Motor neuron (in vitro differentiated cells): ENCODE measurements around the gene NFKB2. TPM values are rescaled to one million over a fixed set of nuclear protein-coding genes. Genes with fewer than 3 reads are reported as not detected.
A peak's percentile ranks its signal among the peaks of the same experiment; 100 is the strongest.

Experiments
- ATAC-seq, 8 experiments: fragments of 200-7000 bp; cut with Tn5 transposase; replicated peaks in 6 of 8; 2 replicates each; pipeline ENCODE4 v1.8.0; 2021; ENCODE audit warnings: mild to moderate bottlenecking in 8 of 8, moderate library complexity in 8 of 8
- H3K27ac ChIP-seq, 2 donors: fragments of 250-450 bp; sonication (Bioruptor Pico); 2 replicates each; pipeline ENCODE4 v1.9.0; 2021; ENCODE audit warnings: antibody characterized with exemption in 2 of 2, mild to moderate bottlenecking in 2 of 2, moderate library complexity in 1 of 2
- H3K4me1 ChIP-seq, 2 donors: fragments of 250-450 bp; sonication (Bioruptor Pico); replicated peaks in 1 of 2; 2 replicates each; pipeline ENCODE4 v1.6.1; 2021; ENCODE audit warnings: antibody characterized with exemption in 2 of 2, mild to moderate bottlenecking in 2 of 2, moderate library complexity in 1 of 2
- H3K4me3 ChIP-seq, 5 donors: fragments of 250-450 bp; sonication (Bioruptor Pico); 2 replicates each; pipeline ENCODE4 v1.9.0; 2021; ENCODE audit warnings: antibody characterized with exemption in 5 of 5, mild to moderate bottlenecking in 5 of 5, moderate library complexity in 4 of 5
- WGBS, 10 experiments: fragments of 450-650 bp; shearing (Covaris generic); methylation state at CpG; one replicate each; pipeline ENCODE4 v1.0.0; 2022; 5-methylcytosine and 5-hydroxymethylcytosine counted together
- in situ Hi-C, 9 experiments: fragments of 400-800 bp; cut with MboI; loops; one replicate each; pipeline ENCODE4 v1.15.0; 2021; ENCODE audit warnings: low sequenced_read_pairs in 9 of 9, low pct_unique_long_range_greater_than_20kb in 2 of 9; ENCODE audit not compliant: unreplicated experiment in 9 of 9
- total RNA-seq, 8 experiments: library from RNA; unstranded; fragments of 300-600 nt; gene quantifications; 2 replicates each; pipeline versions ENCODE4 v1.2.3 to v1.2.4, GENCODE V29; 2022

The NFKB2 gene
- total RNA-seq, 8 experiments from 2014 or later, result 5.2 to 38.8 (median 11.8) TPM

DNA sequence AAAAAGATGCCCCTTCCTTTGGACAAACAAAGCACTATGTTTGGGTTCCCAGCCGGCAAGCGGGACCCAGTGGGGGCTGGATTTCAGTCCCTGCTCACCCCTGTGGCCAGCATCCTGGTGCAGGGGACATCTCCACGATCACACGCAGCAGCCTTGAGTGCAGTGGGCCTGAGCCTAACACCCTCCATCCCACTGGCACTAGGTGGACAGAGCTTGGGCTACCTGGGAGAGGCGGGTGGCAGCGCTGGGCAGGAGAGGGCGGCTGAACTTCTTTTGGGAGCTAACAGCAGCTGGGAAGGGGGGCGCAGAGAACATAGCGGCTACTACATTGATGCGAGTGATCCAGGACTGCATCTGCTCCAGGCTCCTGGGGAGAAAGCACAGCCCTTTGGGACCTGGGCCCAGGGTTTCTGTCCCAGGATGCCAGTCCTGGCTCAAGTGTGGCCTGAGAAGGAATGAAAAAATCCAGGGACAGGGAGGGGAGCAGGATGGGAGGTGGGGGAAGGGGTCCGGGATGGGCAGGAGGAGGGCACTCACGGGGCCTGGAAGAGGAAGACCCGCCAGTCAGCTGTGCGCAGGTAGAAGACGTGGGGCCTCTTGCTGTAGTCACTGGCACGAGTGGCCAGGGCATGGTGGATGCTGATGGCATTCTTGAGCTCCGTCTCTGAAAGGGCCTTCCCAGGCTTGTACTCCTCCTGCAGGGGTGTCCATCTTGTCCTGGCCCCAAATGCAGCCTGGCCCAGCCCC lies 9.0 kb downstream of the NFKB2 start:
- in situ Hi-C loops, result no loop called here
- Histone ChIP-seq H3K27ac (no peak overlapping the region), H3K4me3 (no peak overlapping the region), H3K4me1 (peaks cover 15 to 16% of the 10 kb centered on the region in 2 donors)
- WGBS, 10 experiments, result 87 to 100% (median 100%) methylated on average over 1 to 6 of the region's 17 CpGs; no CpG with 5 or more reads in 5 of the 10 experiments
- no peak for ATAC-seq

GRCh38 chr10:102405108-102405571 lies 9.6 kb downstream of the NFKB2 start:
- Histone ChIP-seq H3K27ac (no peak overlapping the region), H3K4me3 (no peak overlapping the region), H3K4me1 (peaks cover 15 to 16% of the 10 kb centered on the region in 2 donors)
- no peak for ATAC-seq
- WGBS, 10 experiments, result 100% methylated on average over 2 of the region's 19 CpGs; no CpG with 5 or more reads in 9 of the 10 experiments
- in situ Hi-C loops, result no loop called here

- WGBS, 10 experiments, result 0 to 100% (median 57%) methylated on average over 1 to 3 of the region's 6 CpGs; no CpG with 5 or more reads in 6 of the 10 experiments
- Histone ChIP-seq H3K4me1 (peaks cover 20% of the 10 kb centered on the region in 2 donors), H3K4me3 (no peak overlapping the region), H3K27ac (no peak overlapping the region)
- in situ Hi-C loops, result no loop called here
- no peak for ATAC-seq
Observed at GRCh38 chr10:102405632-102406031, 10.1 kb downstream of the NFKB2 start.

- Histone ChIP-seq H3K4me3 (no peak overlapping the region), H3K27ac (no peak overlapping the region), H3K4me1 (peaks cover 32% of the 10 kb centered on the region in 2 donors)
- WGBS, 10 experiments, result no CpG with 5 or more reads among the region's 2 CpGs
- in situ Hi-C loops, result no loop called here
- no peak for ATAC-seq
Observed at GRCh38 chr10:102406815-102407214, 11.3 kb downstream of the NFKB2 start.

GRCh38 chr10:102407425-102408130 lies 12.1 kb downstream of the NFKB2 start:
- Histone ChIP-seq H3K4me3 (peak overlapping the region in 2 of 5 donors; percentile 52), H3K27ac (no peak overlapping the region), H3K4me1 (peaks cover 40% of the 10 kb centered on the region in 2 donors)
- no peak for ATAC-seq
- 10 to 96% (median 80%) methylated on average over 1 to 8 of the region's 13 CpGs; no CpG with 5 or more reads in 5 of the 10 experiments for WGBS, 10 experiments
- in situ Hi-C loops, result no loop called here

- Histone ChIP-seq H3K4me3 (peak overlapping the region; percentile 38 to 52 (median 48)), H3K4me1 (peaks cover 45 to 46% of the 10 kb centered on the region in 2 donors), H3K27ac (peak overlapping the region in 1 of 2 donors; percentile 85)
- in situ Hi-C loops, result no loop called here
- 52 to 90% methylated on average over 2 to 3 of the region's 14 CpGs; no CpG with 5 or more reads in 8 of the 10 experiments for WGBS, 10 experiments
- peak in 3 of 8 experiments; percentile 1 to 4 (median 3) for ATAC-seq
Observed at GRCh38 chr10:102408131-102408727, 12.7 kb downstream of the NFKB2 start.

DNA sequence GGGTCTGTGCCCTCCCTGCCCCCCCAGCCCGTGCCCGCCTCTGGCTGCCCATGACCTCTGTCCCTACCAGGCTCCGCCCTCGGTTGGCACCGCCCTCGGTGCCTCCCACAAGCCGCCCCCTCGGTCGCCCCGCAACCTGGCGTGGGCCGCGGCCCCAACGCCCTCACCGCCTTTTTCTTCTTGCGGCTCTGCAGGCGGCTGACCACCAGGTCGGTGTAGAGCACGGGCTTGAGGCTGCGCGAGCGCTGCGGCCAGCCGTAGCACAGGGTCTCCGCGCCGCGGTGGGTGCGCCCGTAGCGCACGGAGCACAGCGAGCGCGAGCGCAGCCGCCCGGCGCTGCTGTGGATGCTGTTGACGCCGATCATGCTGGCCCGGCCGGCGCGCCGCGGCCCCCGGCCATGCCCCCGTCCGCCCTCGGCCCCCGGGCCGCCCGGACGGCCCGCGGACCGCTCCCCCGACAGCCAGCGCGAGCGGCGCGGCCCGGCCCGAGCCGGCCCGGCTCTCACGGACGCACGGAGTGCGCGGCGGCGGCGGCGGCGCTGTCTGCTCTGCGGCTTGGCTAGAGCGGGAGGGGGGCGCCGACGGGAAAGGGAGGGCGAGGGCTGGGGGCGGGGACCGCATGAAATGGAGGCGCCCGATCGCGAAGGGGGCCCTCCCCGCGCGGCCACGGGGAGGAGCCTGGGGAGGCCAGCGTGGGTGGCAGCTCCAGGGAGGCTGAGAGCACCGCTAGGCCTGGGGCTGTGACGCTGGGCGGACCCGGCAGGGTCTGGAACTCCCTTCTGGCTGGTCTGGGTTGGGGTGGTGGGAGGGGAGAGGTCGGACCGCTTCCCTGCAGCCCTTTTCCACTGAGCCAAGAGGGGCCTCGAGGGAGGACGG lies 13.5 kb downstream of the NFKB2 start:
- 0% methylated on average over 3 to 8 of the region's 103 CpGs; no CpG with 5 or more reads in 8 of the 10 experiments for WGBS, 10 experiments
- in situ Hi-C loops, result no loop called here
- Histone ChIP-seq H3K4me3 (peak overlapping the region; percentile 38 to 52 (median 48)), H3K27ac (peak overlapping the region; percentile 72 to 85), H3K4me1 (peaks cover 52 to 54% of the 10 kb centered on the region in 2 donors)
- peak; percentile 49 to 80 (median 75) for ATAC-seq

DNA sequence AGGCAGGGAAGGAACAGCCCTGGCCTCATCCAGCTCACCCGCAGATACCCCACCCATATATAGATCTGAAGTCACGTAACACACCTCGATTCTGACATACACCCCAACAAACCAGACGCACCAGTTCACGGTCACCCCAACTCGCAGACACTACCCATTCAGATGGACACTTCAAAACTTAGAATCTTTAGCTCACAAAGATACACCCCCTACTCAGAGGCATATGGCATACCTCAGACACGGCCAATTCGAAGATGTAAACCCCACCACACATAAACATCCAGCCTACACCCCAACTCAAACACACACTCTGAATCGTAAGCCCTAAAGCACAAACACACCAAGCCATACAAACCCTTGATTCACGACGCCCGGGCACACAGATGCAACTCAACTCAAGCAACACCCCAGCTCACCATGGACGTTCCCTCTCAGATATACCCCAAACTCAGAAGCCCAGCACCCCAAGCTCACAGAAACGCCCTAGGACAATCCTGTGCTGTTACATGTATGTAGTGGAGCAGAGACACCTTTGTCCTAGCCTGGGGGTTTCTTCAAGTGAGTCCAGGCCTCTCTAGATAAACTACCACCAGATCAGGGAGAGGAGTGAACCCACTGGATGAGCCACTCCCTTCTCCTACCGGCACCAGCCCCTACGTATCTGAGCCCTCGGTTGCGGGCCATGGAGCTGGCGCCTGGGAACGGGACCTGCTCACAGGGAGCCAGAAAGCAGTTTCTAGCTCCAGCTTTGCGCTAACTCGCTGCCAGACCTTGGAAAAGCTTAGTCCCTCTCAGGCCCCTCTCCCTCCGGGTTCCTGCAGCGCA lies 14.3 kb downstream of the NFKB2 start:
- in situ Hi-C loops, result no loop called here
- Histone ChIP-seq H3K4me1 (peaks cover 57 to 60% of the 10 kb centered on the region in 2 donors), H3K27ac (peak overlapping the region; percentile 72 to 85), H3K4me3 (peak overlapping the region; percentile 38 to 52 (median 48))
- 0 to 52% (median 31%) methylated on average over 2 to 9 of the region's 24 CpGs; no CpG with 5 or more reads in 4 of the 10 experiments for WGBS, 10 experiments
- peak in 4 of 8 experiments; percentile 0 to 3 (median 0) for ATAC-seq

DNA sequence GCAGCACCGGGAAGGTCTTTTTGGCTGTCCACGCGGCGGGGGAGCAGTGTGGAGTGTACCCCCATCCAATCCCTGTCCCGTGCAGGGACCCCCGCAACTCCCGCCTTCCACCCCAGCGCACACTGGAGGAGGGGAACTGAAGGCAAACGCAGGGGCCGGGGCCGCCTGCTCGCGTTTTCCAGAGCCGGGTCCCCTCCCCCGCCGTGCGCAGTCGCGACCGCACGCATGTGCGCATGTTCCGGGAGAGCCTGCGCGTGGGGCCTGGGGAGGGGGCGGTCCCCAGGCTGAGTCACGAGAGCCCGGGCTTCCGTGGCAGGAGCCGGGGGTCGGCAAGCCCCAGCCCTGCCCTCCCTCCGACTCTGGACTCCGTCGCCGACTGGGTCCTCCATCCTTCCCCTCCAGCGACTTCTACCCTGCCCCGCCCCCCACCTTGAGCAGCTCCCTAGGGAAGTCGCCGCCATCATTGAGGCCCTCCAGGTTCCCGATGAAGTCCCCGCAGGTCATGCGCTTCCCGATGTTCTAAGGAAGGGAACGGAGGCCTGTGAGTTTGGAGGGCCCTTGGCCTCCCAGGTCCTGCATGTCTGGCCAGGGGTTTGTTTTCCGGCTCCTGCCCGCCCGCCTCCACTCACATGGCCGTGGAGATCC lies 15.0 kb downstream of the NFKB2 start:
- Histone ChIP-seq H3K4me1 (peaks cover 57 to 63% of the 10 kb centered on the region in 2 donors), H3K27ac (peak overlapping the region; percentile 72 to 85), H3K4me3 (peak overlapping the region; percentile 15 to 52 (median 48))
- 27 to 38% methylated on average over 3 to 7 of the region's 48 CpGs; no CpG with 5 or more reads in 8 of the 10 experiments for WGBS, 10 experiments
- in situ Hi-C loops, result no loop called here
- peak; percentile 7 to 44 (median 30) for ATAC-seq

DNA sequence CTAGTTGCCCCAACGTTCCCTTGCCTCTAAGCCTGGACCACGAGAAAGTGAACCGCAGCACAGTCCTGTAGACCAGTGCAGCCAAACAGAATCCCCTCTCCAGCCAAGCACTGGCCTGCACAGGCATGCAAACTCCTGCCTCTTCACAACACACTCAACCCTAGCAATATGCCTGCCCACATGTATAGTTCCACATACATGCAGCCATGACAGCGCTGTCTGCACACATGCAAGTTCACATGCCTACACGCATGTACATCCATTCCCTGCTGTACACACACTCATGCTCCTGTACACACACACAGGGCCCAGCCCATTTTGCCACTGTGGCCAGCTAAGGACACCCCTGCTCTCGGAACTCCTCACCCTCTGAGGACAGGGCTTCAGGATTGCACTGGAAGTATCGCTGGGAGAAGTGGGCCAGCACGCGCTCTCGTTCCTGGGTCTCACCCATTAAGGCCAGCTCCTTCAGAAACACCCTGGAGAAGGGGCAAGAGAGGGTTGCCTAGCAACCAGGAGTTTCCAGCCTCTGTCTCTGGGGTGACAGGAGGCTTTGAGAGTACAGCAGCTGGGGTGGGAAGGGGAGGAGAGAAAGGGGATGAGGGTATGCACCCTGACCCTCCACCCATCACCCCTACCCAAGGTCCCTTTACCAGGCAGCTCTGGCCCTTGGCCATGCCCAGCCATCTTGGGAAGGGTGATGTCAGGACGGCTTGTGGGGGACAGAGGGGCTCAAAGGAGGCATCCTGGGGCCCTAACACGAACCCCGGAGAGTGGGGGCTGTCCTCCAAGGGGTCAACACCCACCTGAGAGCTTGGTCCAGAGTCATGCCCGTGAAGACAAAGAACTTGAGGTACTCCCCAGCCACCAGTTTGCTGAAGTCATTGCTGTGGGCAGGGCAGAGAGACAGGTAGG lies 16.1 kb downstream of the NFKB2 start:
- Histone ChIP-seq H3K27ac (peak overlapping the region; percentile 53 to 85), H3K4me3 (no peak overlapping the region), H3K4me1 (peaks cover 57 to 63% of the 10 kb centered on the region in 2 donors)
- in situ Hi-C loops, result no loop called here
- ATAC-seq, result no peak
- WGBS, 10 experiments, result 33 to 100% (median 57%) methylated on average over 1 to 3 of the region's 14 CpGs; no CpG with 5 or more reads in 4 of the 10 experiments
